Measurements from ENCODE around the gene DLGAP4.

Gene DLGAP4

GRCh38 chr20:36447101-36447500 is 141.0 kb downstream of the DLGAP4 start:
- TF ChIP-seq, protein P1, sequence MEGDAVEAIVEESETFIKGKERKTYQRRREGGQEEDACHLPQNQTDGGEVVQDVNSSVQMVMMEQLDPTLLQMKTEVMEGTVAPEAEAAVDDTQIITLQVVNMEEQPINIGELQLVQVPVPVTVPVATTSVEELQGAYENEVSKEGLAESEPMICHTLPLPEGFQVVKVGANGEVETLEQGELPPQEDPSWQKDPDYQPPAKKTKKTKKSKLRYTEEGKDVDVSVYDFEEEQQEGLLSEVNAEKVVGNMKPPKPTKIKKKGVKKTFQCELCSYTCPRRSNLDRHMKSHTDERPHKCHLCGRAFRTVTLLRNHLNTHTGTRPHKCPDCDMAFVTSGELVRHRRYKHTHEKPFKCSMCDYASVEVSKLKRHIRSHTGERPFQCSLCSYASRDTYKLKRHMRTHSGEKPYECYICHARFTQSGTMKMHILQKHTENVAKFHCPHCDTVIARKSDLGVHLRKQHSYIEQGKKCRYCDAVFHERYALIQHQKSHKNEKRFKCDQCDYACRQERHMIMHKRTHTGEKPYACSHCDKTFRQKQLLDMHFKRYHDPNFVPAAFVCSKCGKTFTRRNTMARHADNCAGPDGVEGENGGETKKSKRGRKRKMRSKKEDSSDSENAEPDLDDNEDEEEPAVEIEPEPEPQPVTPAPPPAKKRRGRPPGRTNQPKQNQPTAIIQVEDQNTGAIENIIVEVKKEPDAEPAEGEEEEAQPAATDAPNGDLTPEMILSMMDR (IDR thresholded peaks at IDR 0.05; ENCODE audit: control extremely low read depth, extremely low read depth, low read depth, missing control alignments) = no peak
- ChIA-PET POLR2A (no interaction called here), CTCF (interaction anchor here (1.3 to 1.5 kb wide), 2 partner anchors 14 to 248 kb away, joined by 5 read pairs; no protein-coding TSS in a partner anchor)
- no peak for DNase-seq (ENCODE audit: extremely low spot score)

- ChIA-PET CTCF (interaction anchor here (3.4 kb wide), 1 partner anchor 11 kb away, joined by 35 read pairs; no protein-coding TSS in a partner anchor), POLR2A (interaction anchor here (0.6 kb wide), 1 partner anchor 127 kb away, joined by 3 read pairs; no protein-coding TSS in a partner anchor)
- TF ChIP-seq, protein P1 (IDR thresholded peaks at IDR 0.05; ENCODE audit: control extremely low read depth, extremely low read depth, low read depth, missing control alignments) = no peak
- no peak for DNase-seq (ENCODE audit: extremely low spot score)
Measured at GRCh38 chr20:36449663-36450062, 143.5 kb downstream of the DLGAP4 start.

DNA sequence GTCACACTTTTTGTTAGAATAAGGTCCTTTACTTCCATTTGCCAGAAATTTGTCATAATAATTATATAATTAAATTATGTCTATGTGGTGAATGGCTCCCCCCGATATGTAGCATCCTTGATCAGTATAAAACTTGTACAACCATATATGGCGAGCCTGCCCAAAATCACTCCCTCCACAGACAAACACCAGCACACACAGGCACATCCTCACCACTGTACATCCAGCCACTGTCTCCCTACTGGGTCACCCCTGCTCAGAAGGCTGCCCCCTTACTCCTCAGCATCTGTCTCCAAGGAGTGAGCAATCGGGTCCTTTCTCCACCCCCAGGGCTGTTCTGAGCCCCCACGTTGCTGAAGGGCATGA is 148.2 kb downstream of the DLGAP4 start:
- TF ChIP-seq, protein P1 (IDR thresholded peaks at IDR 0.05; ENCODE audit: control extremely low read depth, extremely low read depth, low read depth, missing control alignments) = no peak
- DNase-seq (ENCODE audit: extremely low spot score) = no peak
- ChIA-PET POLR2A (no interaction called here), CTCF (interaction anchor here (2.5 kb wide), 1 partner anchor 14 kb away, joined by 8 read pairs; no protein-coding TSS in a partner anchor)

DNA sequence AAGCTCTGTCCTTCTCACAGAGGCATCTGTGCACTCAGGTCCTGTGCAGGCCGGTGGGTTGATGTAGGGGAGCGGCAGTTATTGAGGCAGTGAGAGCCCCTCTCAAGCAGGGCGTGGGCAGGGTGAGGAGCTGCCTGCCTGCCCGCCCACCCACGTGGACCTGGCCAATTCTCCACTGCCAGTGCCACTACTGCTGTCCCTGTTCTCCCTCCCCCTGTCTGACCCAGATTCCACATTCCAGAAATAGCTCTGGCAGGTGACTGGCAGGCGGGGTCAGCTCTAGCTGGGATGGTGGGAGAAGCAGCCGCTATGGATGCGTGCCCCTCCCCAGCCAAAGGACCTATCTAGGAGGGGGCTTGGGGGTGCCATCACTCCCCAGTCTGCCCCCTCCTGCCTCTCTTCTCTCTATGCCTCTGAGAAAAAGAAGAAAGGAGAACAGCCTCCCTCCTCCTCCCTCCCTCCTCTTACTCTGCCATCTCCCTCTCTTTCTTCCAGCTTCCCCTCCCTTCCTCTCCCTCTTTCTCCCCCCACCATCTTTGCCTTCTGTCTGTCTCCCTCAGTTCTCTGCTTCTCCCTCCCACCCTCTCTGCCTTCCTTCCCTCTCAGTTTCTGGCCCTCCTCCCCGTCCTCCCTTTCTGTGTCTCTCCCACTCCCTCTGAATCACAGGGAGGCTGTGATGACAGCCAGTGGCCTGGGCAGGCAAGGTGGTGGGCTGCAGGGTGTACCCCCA is 148.7 kb downstream of the DLGAP4 start:
- ChIA-PET POLR2A (interaction anchor here (0.6 kb wide), 1 partner anchor 366 kb away, joined by 3 read pairs; no protein-coding TSS in a partner anchor), CTCF (interaction anchor here (2.5 kb wide), 1 partner anchor 15 kb away, joined by 8 read pairs; no protein-coding TSS in a partner anchor)
- no peak for DNase-seq (ENCODE audit: extremely low spot score)
- TF ChIP-seq, protein P1 (IDR thresholded peaks at IDR 0.05; ENCODE audit: control extremely low read depth, extremely low read depth, low read depth, missing control alignments) = no peak

DNA sequence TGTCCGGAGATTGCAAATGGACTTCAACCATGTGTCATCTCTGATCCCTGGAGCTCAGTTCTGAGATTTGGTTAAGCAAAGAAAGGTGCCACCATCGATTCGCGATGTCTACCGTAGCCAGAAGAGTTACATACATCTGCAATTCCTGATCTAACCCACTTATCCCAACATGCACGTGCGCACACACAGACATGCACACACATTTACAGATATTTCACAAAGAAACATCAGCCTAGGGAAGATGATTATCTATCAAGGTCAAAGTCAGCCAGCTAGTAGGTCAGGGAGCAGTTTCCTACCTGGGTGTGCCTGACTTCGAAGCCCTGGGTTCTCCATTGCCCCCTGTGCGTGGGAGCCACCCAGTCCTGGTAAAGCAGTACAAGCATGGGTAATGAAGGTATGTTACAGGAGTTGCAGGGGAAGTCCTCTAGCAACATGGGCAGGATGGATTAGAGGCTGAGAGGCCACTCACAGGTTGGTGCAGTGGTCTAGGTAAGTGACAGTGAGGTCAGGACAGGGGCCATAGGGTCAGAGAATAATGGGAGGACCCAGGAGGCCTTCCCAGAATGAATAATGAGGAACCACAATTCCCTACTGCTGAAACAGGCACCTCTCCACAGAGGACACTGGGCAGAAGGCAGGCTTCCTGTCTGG is 150.0 kb downstream of the DLGAP4 start:
- POLR2A ChIA-PET = no interaction called here
- no peak for DNase-seq (ENCODE audit: extremely low spot score)
- CTCF ChIA-PET = interaction anchor here (2.5 kb wide), 1 partner anchor 16 kb away, joined by 8 read pairs; no protein-coding TSS in a partner anchor
- TF ChIP-seq, protein P1 (IDR thresholded peaks at IDR 0.05; ENCODE audit: control extremely low read depth, extremely low read depth, low read depth, missing control alignments) = no peak
